ENCODE measurements around the gene MYO3B.
"Not testable (repeated sequence)": the region's sequence is repeated elsewhere in the genome, so short reads cannot be mapped to it uniquely, and the experiment has no call there.

MYO3B gene

GRCh38 chr2:170248574-170249393, 70.8 kb downstream of the MYO3B start:
- Mint-ChIP-seq H3K4me3 (no peak overlapping the region), H3K27ac (no peak overlapping the region), H3K9me3 (no peaks in the 10 kb centered on the region), H3K27me3 (peaks cover 22% of the 10 kb centered on the region), H3K36me3 (ENCODE audit: low read depth) (no peaks in the 10 kb centered on the region), H3K4me1 (ENCODE audit: low read depth) (no peaks in the 10 kb centered on the region)

GRCh38 chr2:170249761-170250160, 71.8 kb downstream of the MYO3B start:
- Mint-ChIP-seq H3K4me3 (no peak overlapping the region), H3K27me3 (peaks cover 16% of the 10 kb centered on the region), H3K4me1 (ENCODE audit: low read depth) (no peaks in the 10 kb centered on the region), H3K27ac (no peak overlapping the region), H3K9me3 (no peaks in the 10 kb centered on the region), H3K36me3 (ENCODE audit: low read depth) (no peaks in the 10 kb centered on the region)

GRCh38 chr2:170250584-170250983, 72.6 kb downstream of the MYO3B start:
- Mint-ChIP-seq H3K36me3 (ENCODE audit: low read depth) (no peaks in the 10 kb centered on the region), H3K4me3 (no peak overlapping the region), H3K4me1 (ENCODE audit: low read depth) (no peaks in the 10 kb centered on the region), H3K9me3 (no peaks in the 10 kb centered on the region), H3K27ac (no peak overlapping the region), H3K27me3 (peaks cover 14% of the 10 kb centered on the region)

GRCh38 chr2:170252414-170252813, 74.5 kb downstream of the MYO3B start:
- Mint-ChIP-seq H3K4me1 (ENCODE audit: low read depth) (no peaks in the 10 kb centered on the region), H3K36me3 (ENCODE audit: low read depth) (no peaks in the 10 kb centered on the region), H3K9me3 (no peaks in the 10 kb centered on the region), H3K4me3 (no peak overlapping the region), H3K27ac (no peak overlapping the region), H3K27me3 (peaks cover 18% of the 10 kb centered on the region)

GRCh38 chr2:170253721-170254230, 75.8 kb downstream of the MYO3B start:
- no peak overlapping the region for H3K4me3 Mint-ChIP-seq
- no peaks in the 10 kb centered on the region for H3K4me1 Mint-ChIP-seq (ENCODE audit: low read depth)
- no peaks in the 10 kb centered on the region for H3K36me3 Mint-ChIP-seq (ENCODE audit: low read depth)
- H3K9me3 Mint-ChIP-seq: no peaks in the 10 kb centered on the region
- no peak overlapping the region for H3K27ac Mint-ChIP-seq
- peaks cover 21% of the 10 kb centered on the region for H3K27me3 Mint-ChIP-seq

- Mint-ChIP-seq H3K36me3 (ENCODE audit: low read depth) (no peaks in the 10 kb centered on the region), H3K9me3 (no peaks in the 10 kb centered on the region), H3K4me3 (no peak overlapping the region), H3K27me3 (peaks cover 21% of the 10 kb centered on the region), H3K27ac (no peak overlapping the region), H3K4me1 (ENCODE audit: low read depth) (no peaks in the 10 kb centered on the region)
Measured at GRCh38 chr2:170254293-170254732, 76.4 kb downstream of the MYO3B start.

- Mint-ChIP-seq H3K4me1 (ENCODE audit: low read depth) (no peaks in the 10 kb centered on the region), H3K36me3 (ENCODE audit: low read depth) (no peaks in the 10 kb centered on the region), H3K9me3 (no peaks in the 10 kb centered on the region), H3K27me3 (peaks cover 17% of the 10 kb centered on the region), H3K4me3 (no peak overlapping the region), H3K27ac (no peak overlapping the region)
Measured at GRCh38 chr2:170255137-170255536, 77.2 kb downstream of the MYO3B start.

GRCh38 chr2:170255971-170256370, 78.0 kb downstream of the MYO3B start:
- Mint-ChIP-seq H3K27ac (no peak overlapping the region), H3K4me1 (ENCODE audit: low read depth) (no peaks in the 10 kb centered on the region)

GRCh38 chr2:170258382-170258781, 80.4 kb downstream of the MYO3B start:
- H3K27me3 Mint-ChIP-seq: peaks cover 13% of the 10 kb centered on the region
- no peaks in the 10 kb centered on the region for H3K36me3 Mint-ChIP-seq (ENCODE audit: low read depth)
- no peak overlapping the region for H3K4me3 Mint-ChIP-seq
- no peaks in the 10 kb centered on the region for H3K4me1 Mint-ChIP-seq (ENCODE audit: low read depth)
- H3K9me3 Mint-ChIP-seq: peaks cover 18% of the 10 kb centered on the region
- H3K27ac Mint-ChIP-seq: no peak overlapping the region

More at GRCh38 chr2:170255971-170256370, 78.0 kb downstream of the MYO3B start:
- H3K36me3 Mint-ChIP-seq (ENCODE audit: low read depth): no peaks in the 10 kb centered on the region
- no peaks in the 10 kb centered on the region for H3K9me3 Mint-ChIP-seq
- no peak overlapping the region for H3K4me3 Mint-ChIP-seq
- H3K27me3 Mint-ChIP-seq: peaks cover 17% of the 10 kb centered on the region

GRCh38 chr2:170260188-170260587, 82.2 kb downstream of the MYO3B start:
- Mint-ChIP-seq H3K27ac (no peak overlapping the region), H3K9me3 (peaks cover 18% of the 10 kb centered on the region)

GRCh38 chr2:170261566-170261965, 83.6 kb downstream of the MYO3B start:
- no peak overlapping the region for H3K4me3 Mint-ChIP-seq
- H3K4me1 Mint-ChIP-seq (ENCODE audit: low read depth): no peaks in the 10 kb centered on the region
- H3K36me3 Mint-ChIP-seq (ENCODE audit: low read depth): no peaks in the 10 kb centered on the region
- H3K27ac Mint-ChIP-seq: no peak overlapping the region
- peaks cover 7% of the 10 kb centered on the region for H3K27me3 Mint-ChIP-seq
- H3K9me3 Mint-ChIP-seq: peaks cover 18% of the 10 kb centered on the region

More at GRCh38 chr2:170260188-170260587, 82.2 kb downstream of the MYO3B start:
- H3K4me3 Mint-ChIP-seq: no peak overlapping the region
- H3K4me1 Mint-ChIP-seq (ENCODE audit: low read depth): no peaks in the 10 kb centered on the region
- peaks cover 7% of the 10 kb centered on the region for H3K27me3 Mint-ChIP-seq
- no peaks in the 10 kb centered on the region for H3K36me3 Mint-ChIP-seq (ENCODE audit: low read depth)

GRCh38 chr2:170262343-170262742, 84.4 kb downstream of the MYO3B start:
- H3K4me1 Mint-ChIP-seq (ENCODE audit: low read depth): no peaks in the 10 kb centered on the region
- no peaks in the 10 kb centered on the region for H3K36me3 Mint-ChIP-seq (ENCODE audit: low read depth)
- H3K27ac Mint-ChIP-seq: peak overlapping the region; percentile 57
- no peak overlapping the region for H3K4me3 Mint-ChIP-seq
- H3K27me3 Mint-ChIP-seq: peaks cover 4% of the 10 kb centered on the region
- peaks cover 18% of the 10 kb centered on the region for H3K9me3 Mint-ChIP-seq

GRCh38 chr2:170262806-170263205, 84.9 kb downstream of the MYO3B start:
- Mint-ChIP-seq H3K9me3 (peaks cover 18% of the 10 kb centered on the region), H3K4me1 (ENCODE audit: low read depth) (no peaks in the 10 kb centered on the region), H3K27me3 (no peaks in the 10 kb centered on the region), H3K27ac (no peak overlapping the region), H3K36me3 (ENCODE audit: low read depth) (no peaks in the 10 kb centered on the region), H3K4me3 (no peak overlapping the region)

GRCh38 chr2:170263728-170264521, 86.0 kb downstream of the MYO3B start:
- H3K27me3 Mint-ChIP-seq; H3K4me1 Mint-ChIP-seq (ENCODE audit: low read depth); H3K36me3 Mint-ChIP-seq (ENCODE audit: low read depth); H3K4me3 Mint-ChIP-seq; H3K27ac Mint-ChIP-seq: not testable (repeated sequence)
- peaks cover 18% of the 10 kb centered on the region for H3K9me3 Mint-ChIP-seq

- no peak overlapping the region for H3K4me3 Mint-ChIP-seq
- no peaks in the 10 kb centered on the region for H3K36me3 Mint-ChIP-seq (ENCODE audit: low read depth)
- H3K27ac Mint-ChIP-seq: no peak overlapping the region
- peaks cover 18% of the 10 kb centered on the region for H3K9me3 Mint-ChIP-seq
- H3K4me1 Mint-ChIP-seq (ENCODE audit: low read depth): no peaks in the 10 kb centered on the region
- H3K27me3 Mint-ChIP-seq: peaks cover 6% of the 10 kb centered on the region
Measured at GRCh38 chr2:170264522-170264860, 86.5 kb downstream of the MYO3B start.
